GM12878 (cell line): ENCODE results near the gene ANO8. TPM values are rescaled to one million over a fixed set of nuclear protein-coding genes. Genes with fewer than 3 reads are reported as not detected.

Source experiments
- ATAC-seq: fragments of 200-7000 bp; cut with Tn5 transposase; 3 replicates; pipeline ENCODE4 v1.9.1; 2020; ENCODE audit warnings: mild to moderate bottlenecking, moderate library complexity
- BruUV-seq: library from RNA; stranded (reverse); fragments of 400-500 nt; replicated peaks from 2 replicates; lab custom pipeline; 2021; lab: Mats Ljungman, UMichigan
- CTCF ChIA-PET: fragments of 300-600 bp; sonication (Branson Sonifier 250); formaldehyde crosslinking; extraction: SDS; loops from one replicate; lab custom pipeline; 2021; ENCODE audit warnings: inconsistent platforms; lab: Yijun Ruan, JAX
- POLR2A ChIA-PET: fragments of 350-600 bp; formaldehyde crosslinking; extraction: SDS; loops from one replicate; lab custom pipeline; 2021; ENCODE audit warnings: inconsistent platforms; lab: Charles Lee
- RAD21 ChIA-PET: fragments of 300-600 bp; sonication (Branson Sonifier 250); formaldehyde crosslinking; loops from one replicate; lab custom pipeline; 2023; ENCODE audit warnings: antibody characterized with exemption; ENCODE audit not compliant: unreplicated experiment; lab: Charles Lee
- SMC1A ChIA-PET: fragments of 300-600 bp; sonication (Branson Sonifier 250); formaldehyde crosslinking; loops from one replicate; lab custom pipeline; 2023; ENCODE audit not compliant: unreplicated experiment, uncharacterized antibody; lab: Charles Lee
- DNase-seq: peaks from one replicate; pipeline ENCODE4 v3.0.0-alpha.2; 2011; ENCODE audit warnings: low read depth, low spot score
- FAIRE-seq: peaks from 3 replicates; lab custom pipeline; 2011; peaks lifted over from hg19 to GRCh38; lab: Jason Lieb, UNC
- H2AFZ ChIP-seq: 2 replicates; pipeline ENCODE4 v1.6.0; 2011; ENCODE audit warnings: low read depth, low read length, control low read depth; ENCODE audit not compliant: control insufficient read depth
- H3K27ac ChIP-seq: 2 replicates; pipeline ENCODE4 v1.5.1; 2011; ENCODE audit warnings: control low read depth; ENCODE audit not compliant: control insufficient read depth, insufficient read depth
- H3K27me3 ChIP-seq, 2 experiments: replicated peaks in 1 of 2; 2 replicates each; pipeline versions ENCODE4 v1.6.0 to v1.6.1; 2011; ENCODE audit warnings: low read length in 1 of 2; ENCODE audit not compliant: control insufficient read depth in 2 of 2, insufficient read depth in 2 of 2
- H3K36me3 ChIP-seq, 2 experiments: 2 replicates each; pipeline ENCODE4 v1.5.1; 2011; ENCODE audit warnings: low read length in 1 of 2; ENCODE audit not compliant: control insufficient read depth in 2 of 2, insufficient read depth in 2 of 2
- H3K4me1 ChIP-seq: 2 replicates; pipeline ENCODE4 v1.6.1; 2011; ENCODE audit warnings: mild to moderate bottlenecking, low read length, moderate library complexity, mixed read lengths; ENCODE audit not compliant: control insufficient read depth, insufficient read depth
- H3K4me2 ChIP-seq: 2 replicates; pipeline ENCODE4 v1.6.0; 2011; ENCODE audit warnings: control low read depth; ENCODE audit not compliant: control insufficient read depth, insufficient read depth
- H3K4me3 ChIP-seq: fragments of 200-600 bp; sonication (generic); 2 replicates; pipeline ENCODE4 v1.5.1; 2016
- H3K79me2 ChIP-seq: 2 replicates; pipeline ENCODE4 v1.6.0; 2011; ENCODE audit warnings: low read length; ENCODE audit not compliant: control insufficient read depth, insufficient read depth
- H3K9ac ChIP-seq: 2 replicates; pipeline ENCODE4 v1.8.0; 2011; ENCODE audit warnings: low read length, control low read depth, mixed read lengths; ENCODE audit not compliant: control insufficient read depth, insufficient read depth
- H3K9me3 ChIP-seq: replicated peaks from 3 replicates; pipeline ENCODE4 v1.5.1; 2011; ENCODE audit warnings: mild to moderate bottlenecking, low read length; ENCODE audit not compliant: control insufficient read depth, insufficient read depth
- H4K20me1 ChIP-seq: 2 replicates; pipeline ENCODE4 v1.6.0; 2011; ENCODE audit not compliant: control insufficient read depth, insufficient read depth
- BHLHE40 ChIP-seq, 2 experiments: fragments of 450-650 bp in 1 of 2; IDR thresholded peaks; 2 replicates each; pipeline ENCODE4 v1.6.1; 2011 to 2017; ENCODE audit warnings: low read depth in 2 of 2, borderline replicate concordance in 1 of 2, improper control_type of control experiment in 1 of 2, low read length in 1 of 2, mild to moderate bottlenecking in 1 of 2
- CREB1 ChIP-seq: IDR thresholded peaks from 2 replicates; pipeline ENCODE4 v1.6.1; 2012; ENCODE audit warnings: low read depth, mild to moderate bottlenecking, inconsistent platforms
- DPF2 ChIP-seq: fragments of 450-650 bp; IDR thresholded peaks from 2 replicates; pipeline ENCODE4 v1.6.1; 2017; ENCODE audit warnings: mild to moderate bottlenecking
- NFXL1 ChIP-seq: fragments of 450-650 bp; IDR thresholded peaks from 2 replicates; pipeline ENCODE4 v1.6.1; 2017; ENCODE audit warnings: antibody characterized with exemption, mild to moderate bottlenecking, borderline replicate concordance
- RELA ChIP-seq: fragments of 450-650 bp; IDR thresholded peaks from 2 replicates; pipeline ENCODE4 v1.8.0; 2014; ENCODE audit warnings: borderline replicate concordance; ENCODE audit not compliant: partially characterized antibody
- SMARCA5 ChIP-seq: fragments of 450-650 bp; IDR thresholded peaks from 2 replicates; pipeline ENCODE4 v1.6.1; 2017; ENCODE audit warnings: mild to moderate bottlenecking
- STAT1 ChIP-seq: fragments of 450-650 bp; conservative IDR thresholded peaks from 2 replicates; pipeline ENCODE4 v1.6.1; 2014; ENCODE audit warnings: antibody characterized with exemption, mild to moderate bottlenecking
- whole genome bisulfite sequencing: methylation state at CpG from one replicate; pipeline ENCODE4 v1.1.6; 2016; ENCODE audit warnings: low lambda C conversion rate; ENCODE audit not compliant: insufficient replicate concordance, insufficient coverage; ENCODE audit errors: missing lambda C conversion rate; 5-methylcytosine and 5-hydroxymethylcytosine counted together
- in situ Hi-C: fragments of 300-500 bp; cut with MboI; formaldehyde crosslinking; loops from 9 replicates; pipeline ENCODE4 v1.14.3; 2018; ENCODE audit warnings: mixed read lengths
- intact Hi-C: fragments of 100-400 bp; cut with micrococcal nuclease; formaldehyde crosslinking; loops from one replicate; pipeline ENCODE4 v1.14.2; 2022; ENCODE audit not compliant: unreplicated experiment
- polyA plus RNA-seq, 11 experiments: library from polyadenylated mRNA; depleted of rRNA in 4 of 11; unstranded in 6 of 11; stranded (reverse) in 5 of 11; fragments of >200 nt; fragmentation: Nextera tagmentation in 4 of 11; fragmentation: Illumina TruSeq in 1 of 11; extraction: Ambion mirVana in 4 of 11; extraction: Trizol in 1 of 11; gene quantifications; 1 replicate in 1 of 11; 2 replicates in 10 of 11; pipeline versions ENCODE4 v1.2.1 to v1.2.3, GENCODE V29; 2011 to 2016; ENCODE audit warnings: inconsistent platforms in 2 of 11, missing spikeins in 2 of 11, low read depth in 1 of 11
- total RNA-seq, 4 experiments: library from RNA; depleted of rRNA in 3 of 4; stranded (reverse); fragments of >200 nt in 3 of 4; fragmentation: Illumina TruSeq in 1 of 4; extraction: Trizol in 1 of 4; gene quantifications; 2 replicates each; pipeline versions ENCODE4 v1.2.1 to v1.2.3, GENCODE V29; 2013 to 2021
- TF ChIP-seq, protein P1 (sequence below): fragments of 450-650 bp; formaldehyde crosslinking; IDR thresholded peaks from 2 replicates; pipeline ENCODE4 v1.5.0; 2022; ENCODE audit warnings: mild to moderate bottlenecking, missing genetic modification characterization

ANO8 gene
- total and polyA plus RNA-seq, 10 of the 15 experiments (the other 5 are each of a cell fraction or from before 2014, with no cell fraction given): 0.04 to 6.7 (median 1.1) TPM

DNA sequence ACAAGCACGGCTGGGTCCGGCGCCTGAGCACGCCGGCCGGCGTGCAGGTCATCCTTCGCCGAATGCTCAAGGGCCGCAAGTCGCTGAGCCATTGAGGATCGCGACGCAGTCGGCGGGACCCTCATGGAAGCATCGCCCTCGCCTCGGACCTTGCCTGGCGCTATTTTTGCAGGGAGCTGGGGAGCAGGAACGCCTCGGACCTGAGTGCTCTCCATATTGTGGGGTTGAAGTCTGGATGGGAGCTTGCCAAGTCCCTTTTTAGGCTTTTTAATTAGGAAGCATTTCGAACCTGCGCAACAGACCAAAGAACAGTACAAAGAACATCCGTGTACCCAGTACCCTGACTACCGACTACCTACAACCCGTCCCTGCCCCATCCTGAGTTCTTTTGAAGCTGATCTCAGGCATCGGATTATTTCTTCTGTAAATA, 28.4 kb downstream of the ANO8 start:
- no peak for TF ChIP-seq CREB1
- TF ChIP-seq DPF2: 0 out of 2 replicates have a peak, but pooled peaks have one; percentile 27
- ChIA-PET RAD21 (interaction anchor here (0.9 kb wide), 1 partner anchor 14 kb away, joined by 4 read pairs; no protein-coding TSS in a partner anchor), POLR2A (interaction anchor here (0.6 to 1.0 kb wide), 6 partner anchors 30 to 432 kb away, joined by 3 to 4 read pairs (median 4); partner anchors contain the start of gene BST2), CTCF (interaction anchor here (0.6 to 5.0 kb wide), 4 partner anchors 13 to 93 kb away, joined by 3 to 43 read pairs (median 4); no protein-coding TSS in a partner anchor), SMC1A (interaction anchor here (0.9 to 2.1 kb wide), 3 partner anchors 14 to 113 kb away, joined by 3 to 7 read pairs (median 4); partner anchors contain the start of gene MVB12A)
- peaks cover 3% of the 10 kb centered on the region; the same call in 1 of the 2 replicates for H4K20me1 ChIP-seq
- DNase-seq: no peak
- H3K27me3 ChIP-seq: no peaks in the 10 kb centered on the region
- WGBS: 3% methylated on average over 28 of the region's 28 CpGs
- BruUV-seq: no TSS peak
- intact Hi-C loops (loop anchor here (10.0 kb wide), 1 partner anchor 411 kb away; no protein-coding TSS in a partner anchor), in situ Hi-C loops (no loop called here)
- peak overlapping the region; percentile 38 for H3K4me2 ChIP-seq
- H3K27ac ChIP-seq: peak overlapping the region; percentile 84
- H3K79me2 ChIP-seq: peaks cover 29% of the 10 kb centered on the region
- no peaks in the 10 kb centered on the region for H3K36me3 ChIP-seq
- peaks cover 26% of the 10 kb centered on the region for H3K4me1 ChIP-seq
- no peak for ATAC-seq
- H3K4me3 ChIP-seq: peak overlapping the region; percentile 83
- no peak for FAIRE-seq
- H3K9me3 ChIP-seq: no peaks in the 10 kb centered on the region
- H2AFZ ChIP-seq: peak overlapping the region; percentile 98
- H3K9ac ChIP-seq: peak overlapping the region; percentile 84

DNA sequence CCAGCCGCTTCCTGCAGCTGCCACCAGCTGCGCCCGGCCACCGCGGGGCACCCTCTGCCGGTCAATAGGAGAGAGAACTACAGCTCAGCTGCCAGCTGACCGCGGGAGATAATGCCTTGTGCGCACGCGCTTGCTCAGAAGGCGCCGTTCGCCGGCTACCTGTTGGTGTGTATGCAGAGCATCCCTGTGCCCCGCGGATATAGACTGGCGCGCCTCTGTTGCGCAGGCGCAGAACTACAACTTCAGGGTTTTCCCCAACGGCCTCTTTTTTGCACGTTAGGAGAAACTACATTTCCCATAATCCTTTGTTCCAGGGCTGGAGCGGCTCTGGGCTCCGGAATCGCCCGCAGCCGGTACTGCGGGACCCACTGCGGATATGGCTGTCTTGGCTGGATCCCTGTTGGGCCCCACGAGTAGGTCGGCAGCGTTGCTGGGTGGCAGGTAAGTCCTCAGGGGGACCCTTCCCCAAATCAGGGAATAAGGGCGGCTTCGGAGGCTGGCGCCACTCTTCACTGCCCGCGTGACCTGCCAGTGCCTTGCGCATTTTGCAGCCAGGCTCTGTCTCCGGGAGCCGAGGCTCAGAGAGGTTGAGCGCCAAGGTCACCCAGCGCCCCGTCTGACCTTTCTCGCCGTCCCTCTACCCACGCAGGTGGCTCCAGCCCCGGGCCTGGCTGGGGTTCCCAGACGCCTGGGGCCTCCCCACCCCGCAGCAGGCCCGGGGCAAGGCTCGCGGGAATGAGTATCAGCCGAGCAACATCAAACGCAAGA, 29.0 kb downstream of the ANO8 start, which contains the start of gene MRPL34:
MRPL34 (plus strand) TSS at position 356 of the 768 bp plus-strand sequence; CDS start at position 377, 21 bp downstream.
- FAIRE-seq (peak; percentile 96), DNase-seq (peak; percentile 99), ATAC-seq (peak; percentile 79)
- Histone ChIP-seq H2AFZ (peak within 1 kb of the TSS; percentile 98), H3K36me3 (no peaks in the 10 kb centered on the region), H3K9ac (peak within 1 kb of the TSS; percentile 84), H3K4me3 (peak within 1 kb of the TSS; percentile 83), H4K20me1 (peaks cover 3% of the 10 kb centered on the region; the same call in 1 of the 2 replicates), H3K4me1 (peaks cover 22% of the 10 kb centered on the region), H3K27me3 (no peaks in the 10 kb centered on the region), H3K4me2 (peak within 1 kb of the TSS; percentile 88), H3K27ac (peak within 1 kb of the TSS; percentile 84), H3K9me3 (no peaks in the 10 kb centered on the region), H3K79me2 (peaks cover 24% of the 10 kb centered on the region)
- ChIA-PET CTCF (interaction anchor here (0.7 to 5.0 kb wide), 16 partner anchors 9 to 180 kb away, joined by 3 to 43 read pairs (median 4); partner anchors contain the start of genes ANO8, BABAM1 and BST2), POLR2A (interaction anchor here (0.6 to 2.9 kb wide), 22 partner anchors 13 to 1248 kb away, joined by 3 to 12 read pairs (median 4); partner anchors contain the start of genes ANO8 and BST2), SMC1A (interaction anchor here (0.8 to 2.1 kb wide), 9 partner anchors 11 to 146 kb away, joined by 3 to 8 read pairs (median 4); partner anchors contain the start of genes ANO8 and MVB12A), RAD21 (interaction anchor here (0.5 to 1.3 kb wide), 12 partner anchors 9 to 254 kb away, joined by 3 to 14 read pairs (median 4); partner anchors contain the start of genes ANO8, BABAM1 and MVB12A)
- WGBS: under 1% methylated on average over 53 of the region's 55 CpGs
- intact Hi-C loops: loop anchor here (10.0 kb wide), 1 partner anchor 411 kb away; no protein-coding TSS in a partner anchor
- BruUV-seq: TSS peak; percentile 67
- in situ Hi-C loops: no loop called here
- TF ChIP-seq, protein P1, sequence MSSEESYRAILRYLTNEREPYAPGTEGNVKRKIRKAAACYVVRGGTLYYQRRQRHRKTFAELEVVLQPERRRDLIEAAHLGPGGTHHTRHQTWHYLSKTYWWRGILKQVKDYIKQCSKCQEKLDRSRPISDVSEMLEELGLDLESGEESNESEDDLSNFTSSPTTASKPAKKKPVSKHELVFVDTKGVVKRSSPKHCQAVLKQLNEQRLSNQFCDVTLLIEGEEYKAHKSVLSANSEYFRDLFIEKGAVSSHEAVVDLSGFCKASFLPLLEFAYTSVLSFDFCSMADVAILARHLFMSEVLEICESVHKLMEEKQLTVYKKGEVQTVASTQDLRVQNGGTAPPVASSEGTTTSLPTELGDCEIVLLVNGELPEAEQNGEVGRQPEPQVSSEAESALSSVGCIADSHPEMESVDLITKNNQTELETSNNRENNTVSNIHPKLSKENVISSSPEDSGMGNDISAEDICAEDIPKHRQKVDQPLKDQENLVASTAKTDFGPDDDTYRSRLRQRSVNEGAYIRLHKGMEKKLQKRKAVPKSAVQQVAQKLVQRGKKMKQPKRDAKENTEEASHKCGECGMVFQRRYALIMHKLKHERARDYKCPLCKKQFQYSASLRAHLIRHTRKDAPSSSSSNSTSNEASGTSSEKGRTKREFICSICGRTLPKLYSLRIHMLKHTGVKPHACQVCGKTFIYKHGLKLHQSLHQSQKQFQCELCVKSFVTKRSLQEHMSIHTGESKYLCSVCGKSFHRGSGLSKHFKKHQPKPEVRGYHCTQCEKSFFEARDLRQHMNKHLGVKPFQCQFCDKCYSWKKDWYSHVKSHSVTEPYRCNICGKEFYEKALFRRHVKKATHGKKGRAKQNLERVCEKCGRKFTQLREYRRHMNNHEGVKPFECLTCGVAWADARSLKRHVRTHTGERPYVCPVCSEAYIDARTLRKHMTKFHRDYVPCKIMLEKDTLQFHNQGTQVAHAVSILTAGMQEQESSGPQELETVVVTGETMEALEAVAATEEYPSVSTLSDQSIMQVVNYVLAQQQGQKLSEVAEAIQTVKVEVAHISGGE: no peak
- TF ChIP-seq RELA: peak; percentile 43
- no peak for TF ChIP-seq NFXL1
- peak; percentile 4 to 80; a peak in 2 of 4 replicates for TF ChIP-seq BHLHE40 (IDR thresholded peaks at IDR 0.05; ENCODE audit: borderline replicate concordance in 1 of 2, low read depth in 2 of 2, low read length in 1 of 2)
- peak; percentile 90 for TF ChIP-seq SMARCA5
- TF ChIP-seq STAT1: 0 out of 2 replicates have a peak, but pooled peaks have one; percentile 43
